GM19099 (cell line): ENCODE measurements around the gene PPP4R1.

Experiments
- POLR2A ChIP-seq: IDR thresholded peaks from 3 replicates; pipeline ENCODE4 v1.6.1; 2011; ENCODE audit warnings: low read depth; ENCODE audit not compliant: insufficient read length; ENCODE audit errors: extremely low read depth

The PPP4R1 gene

DNA sequence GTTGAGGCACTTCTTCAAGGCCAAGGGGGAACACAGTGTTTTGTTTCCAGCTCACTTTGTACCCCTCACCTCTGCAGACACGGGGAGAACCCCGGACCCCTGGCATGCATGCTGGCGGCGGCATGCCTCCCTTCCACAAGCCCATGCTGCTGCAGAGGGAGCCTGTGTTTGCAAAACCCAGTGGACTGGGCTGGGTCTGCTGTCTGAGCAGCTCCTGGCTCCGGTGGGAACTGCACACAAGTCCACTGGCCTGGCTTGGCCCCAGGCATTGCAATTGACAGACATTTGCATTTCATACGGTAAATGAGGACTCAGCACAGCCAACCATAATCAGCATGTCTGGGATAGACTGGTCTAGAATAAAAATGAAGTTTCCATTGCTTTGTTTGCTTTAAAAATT is 76.7 kb downstream of the PPP4R1 start:
- no peak for TF ChIP-seq POLR2A

DNA sequence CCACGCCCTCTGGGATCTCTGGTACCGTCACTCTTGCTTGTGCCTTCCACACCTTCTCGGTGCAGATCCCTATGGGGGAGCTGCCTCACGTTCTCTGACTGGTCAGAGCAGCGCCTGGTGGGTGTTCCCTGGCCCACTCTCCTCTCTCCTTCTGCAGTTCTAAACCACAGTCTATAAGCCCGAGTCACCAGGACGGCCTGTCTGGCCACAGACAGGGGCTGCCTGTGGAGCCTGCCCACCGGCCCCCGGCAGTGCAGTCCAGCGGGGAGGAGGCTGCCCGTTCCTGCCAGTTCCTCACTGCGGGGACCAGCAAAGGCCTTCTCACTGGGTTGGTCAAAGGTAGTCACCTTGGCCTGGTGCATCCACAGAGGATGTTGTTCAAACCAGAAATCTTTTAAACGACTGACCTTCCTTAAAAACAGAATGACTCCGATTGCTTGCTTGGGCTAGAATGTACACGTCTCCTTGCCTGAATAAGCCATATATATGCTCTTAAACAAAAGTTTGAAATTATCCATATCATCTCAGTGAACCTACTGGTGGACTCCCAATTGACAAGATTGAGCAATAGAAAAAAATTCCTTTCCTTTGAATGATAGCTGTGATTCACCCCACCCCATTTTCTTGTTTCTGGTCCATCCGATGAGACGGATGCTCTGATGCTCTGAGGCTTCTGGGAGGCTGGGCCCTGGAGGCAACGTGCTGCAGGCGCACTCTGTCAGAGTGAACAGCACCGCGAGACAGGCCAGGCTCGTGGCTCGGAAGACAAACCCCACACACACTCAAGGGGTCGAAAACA is 77.8 kb downstream of the PPP4R1 start:
- no peak for TF ChIP-seq POLR2A

DNA sequence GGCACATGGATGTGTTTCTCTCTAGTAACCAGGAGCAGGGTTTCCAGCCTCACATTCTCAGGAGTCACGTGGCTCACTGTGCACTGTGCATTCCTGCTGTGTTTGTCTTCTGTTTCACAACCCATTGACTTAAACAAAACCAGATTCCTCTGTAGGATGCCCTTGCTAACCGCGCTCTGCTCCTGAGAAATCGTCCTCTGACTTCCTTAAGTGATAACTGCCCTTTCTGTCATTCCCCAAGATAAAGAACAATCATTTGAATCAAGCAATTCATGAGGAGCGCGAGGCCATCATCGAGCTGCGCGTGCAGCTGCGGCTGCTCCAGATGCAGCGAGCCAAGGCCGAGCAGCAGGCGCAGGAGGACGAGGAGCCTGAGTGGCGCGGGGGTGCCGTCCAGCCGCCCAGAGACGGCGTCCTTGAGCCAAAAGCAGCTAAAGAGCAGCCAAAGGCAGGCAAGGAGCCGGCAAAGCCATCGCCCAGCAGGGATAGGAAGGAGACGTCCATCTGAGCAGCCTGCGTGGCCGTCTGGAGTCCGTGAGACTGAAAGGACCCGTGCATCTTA is 78.8 kb downstream of the PPP4R1 start:
- no peak for TF ChIP-seq POLR2A

DNA sequence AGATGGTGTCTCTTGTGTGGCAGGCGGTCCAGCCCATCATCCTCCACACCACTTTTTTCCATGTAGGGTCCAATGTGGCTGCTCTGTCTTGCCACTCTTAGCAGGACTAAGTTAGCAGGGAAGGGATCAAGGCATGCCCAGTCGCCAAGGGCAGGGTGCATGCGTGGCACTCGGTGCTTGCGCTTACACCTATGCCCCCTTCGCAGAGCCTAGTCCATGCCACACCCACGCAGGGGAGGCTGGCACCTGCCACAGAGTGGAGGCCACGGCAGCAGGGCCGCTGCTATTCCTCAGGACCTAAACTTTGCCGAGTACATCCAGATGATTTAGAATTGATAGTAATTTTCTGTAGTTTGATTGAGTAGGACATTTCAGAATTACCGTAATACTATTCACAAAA is 79.5 kb downstream of the PPP4R1 start:
- no peak for TF ChIP-seq POLR2A

DNA sequence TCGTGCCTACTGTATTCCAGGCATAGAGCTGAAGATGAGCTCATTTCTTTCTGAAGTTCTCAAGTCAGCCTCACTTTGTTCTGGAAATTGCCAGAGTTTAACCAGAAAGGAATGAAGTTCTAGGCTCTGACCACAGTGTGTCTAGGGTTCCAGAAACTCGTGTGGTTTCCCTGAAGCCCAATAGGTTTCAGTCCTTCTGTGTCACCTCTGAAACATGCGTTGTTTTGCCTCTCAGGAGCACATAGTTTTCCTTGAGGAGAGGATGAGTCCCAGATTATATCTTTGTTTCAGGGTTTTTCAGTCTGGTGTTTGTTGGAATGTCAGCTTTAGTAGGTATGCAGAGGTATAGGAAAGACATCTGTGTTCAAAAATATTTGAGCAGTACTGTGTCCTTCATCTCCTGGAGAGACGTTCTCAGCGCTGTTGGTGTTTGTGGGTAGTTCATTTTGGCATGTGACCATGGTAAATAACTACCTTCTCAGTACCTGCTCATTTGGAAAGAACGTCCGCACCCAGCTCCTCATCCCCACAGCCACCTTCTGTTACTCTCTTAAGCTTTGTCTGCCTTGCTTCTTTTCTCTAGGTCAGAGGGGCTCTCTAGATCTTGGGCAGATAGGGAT is 82.5 kb downstream of the PPP4R1 start:
- no peak for TF ChIP-seq POLR2A

DNA sequence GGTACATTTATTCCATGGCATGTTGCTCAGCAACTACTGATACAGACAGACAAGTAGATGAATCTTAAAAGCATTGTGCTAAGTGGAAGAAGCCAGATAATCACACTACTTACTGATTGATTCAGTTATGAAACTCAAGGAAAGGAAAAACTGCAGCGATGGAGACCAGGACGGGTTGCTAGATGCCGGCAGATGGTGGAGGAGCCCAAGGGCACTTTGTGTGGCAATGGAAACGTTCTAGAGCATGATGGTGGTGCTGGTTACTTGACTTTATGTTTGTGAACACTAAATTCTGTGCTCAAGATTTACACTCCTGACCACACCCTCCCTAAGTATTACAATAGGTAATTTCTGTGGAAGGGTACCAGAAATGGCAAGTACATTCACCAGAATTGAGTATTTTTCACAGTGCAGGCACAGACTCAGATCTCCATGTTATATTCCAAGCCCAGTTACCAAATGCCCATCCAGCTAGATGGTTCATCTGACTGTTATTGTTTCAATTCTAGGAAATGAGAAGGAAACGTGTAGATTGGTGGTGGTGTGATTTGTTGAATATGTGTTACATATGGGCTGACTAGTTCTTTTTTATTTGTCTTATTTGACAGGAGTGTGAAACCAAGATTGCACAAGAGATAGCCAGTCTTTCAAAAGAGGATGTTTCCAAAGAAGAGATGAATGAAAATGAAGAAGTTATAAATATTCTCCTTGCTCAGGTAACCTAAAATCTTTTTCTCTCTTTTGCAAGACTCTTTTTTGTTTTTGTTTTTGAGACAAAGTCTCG is 83.9 kb downstream of the PPP4R1 start:
- no peak for TF ChIP-seq POLR2A

DNA sequence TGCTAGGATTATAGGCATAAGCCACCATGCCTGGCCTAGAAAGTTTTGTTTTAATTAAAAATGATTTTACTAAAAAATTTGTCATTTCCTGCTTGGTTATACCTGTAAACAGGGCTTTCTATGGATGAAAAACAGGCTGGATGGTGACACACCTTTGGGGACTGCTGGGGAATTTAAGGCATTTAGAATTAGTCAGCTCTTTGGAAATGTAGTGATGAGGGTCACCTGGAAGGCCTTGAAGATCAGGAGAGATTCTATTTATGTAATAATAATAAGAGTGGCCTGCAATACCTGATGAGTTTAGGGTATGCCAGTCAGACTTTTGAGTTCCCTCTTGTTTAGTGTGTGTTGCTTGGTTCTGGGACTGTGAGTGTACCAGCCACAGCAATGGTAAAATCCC is 87.9 kb downstream of the PPP4R1 start:
- TF ChIP-seq POLR2A, result no peak

DNA sequence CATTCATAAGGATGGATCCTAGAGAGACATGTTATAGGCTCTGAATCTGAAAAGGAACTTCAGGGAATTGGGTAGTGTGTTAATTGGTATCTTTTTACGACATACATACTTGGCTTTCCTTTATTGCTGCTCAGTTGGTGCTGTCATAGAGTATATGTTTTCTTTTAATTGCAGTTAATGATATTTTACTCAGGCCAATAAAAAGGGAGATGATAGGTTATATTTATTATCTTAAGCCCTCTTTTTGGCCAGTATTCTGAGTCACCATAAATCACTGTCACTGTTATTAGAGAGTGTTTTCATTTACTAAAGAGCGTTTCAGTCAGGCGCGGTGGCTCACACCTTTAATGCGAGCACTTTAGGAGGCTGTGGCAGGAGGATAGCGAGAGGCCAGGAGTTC is 91.4 kb downstream of the PPP4R1 start:
- no peak for TF ChIP-seq POLR2A

DNA sequence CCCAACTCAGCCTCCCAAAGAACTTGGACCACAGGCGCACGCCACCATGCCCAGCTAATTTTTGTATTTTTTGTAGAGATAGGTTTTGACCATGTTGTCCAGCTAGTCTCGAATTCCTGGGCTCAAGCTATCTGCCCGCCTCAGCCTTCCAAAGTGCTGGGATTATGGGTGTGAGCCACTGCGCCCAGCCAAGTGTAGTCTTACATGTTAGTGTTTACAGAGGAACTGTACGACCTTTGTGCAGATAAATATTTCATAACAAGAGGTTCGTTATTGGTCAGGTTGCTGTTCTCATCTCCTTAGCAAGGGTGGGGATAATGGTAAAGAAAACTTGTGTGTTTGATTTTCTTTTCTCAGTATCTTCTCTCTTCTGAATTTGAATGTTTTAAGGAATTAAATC is 92.6 kb downstream of the PPP4R1 start:
- TF ChIP-seq POLR2A, result no peak

DNA sequence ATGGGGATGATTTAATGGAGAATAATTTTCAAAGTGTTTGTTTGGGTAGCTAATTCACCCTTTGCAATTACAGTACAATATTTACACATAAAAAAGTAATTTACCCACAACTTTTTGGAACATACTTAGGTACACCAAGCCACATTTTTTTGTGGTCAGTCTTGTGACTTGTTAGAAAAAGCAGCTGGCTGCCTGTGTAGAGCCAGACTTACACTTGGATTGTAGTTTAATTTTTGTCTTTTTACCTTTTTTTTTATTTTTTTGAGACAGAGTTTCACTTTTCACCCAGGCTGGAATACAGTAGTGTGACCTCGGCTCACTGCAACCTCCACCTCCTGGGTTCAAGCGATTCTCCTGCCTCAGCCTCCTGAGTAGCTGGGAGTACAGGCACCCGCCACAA is 93.7 kb downstream of the PPP4R1 start:
- TF ChIP-seq POLR2A, result no peak

DNA sequence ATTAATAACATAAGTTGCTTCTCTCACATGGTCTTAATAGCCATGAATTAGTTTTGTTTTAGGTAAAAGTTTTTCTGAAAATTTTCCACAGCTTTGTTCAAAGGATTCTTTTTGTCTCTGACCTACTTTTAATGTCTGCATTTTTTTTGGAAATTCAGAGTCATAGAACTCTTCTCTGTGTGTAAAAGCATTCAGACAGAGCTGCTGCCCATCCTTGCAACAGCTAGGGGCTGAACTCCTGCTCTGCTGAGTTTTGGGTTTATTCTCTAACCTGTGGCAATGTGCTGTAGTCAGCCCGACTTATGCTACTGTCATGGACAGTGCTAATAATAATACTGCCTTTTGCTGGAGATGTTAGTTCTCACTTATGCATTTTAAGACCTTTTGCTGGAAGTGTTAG is 95.0 kb downstream of the PPP4R1 start:
- TF ChIP-seq POLR2A, result no peak

DNA sequence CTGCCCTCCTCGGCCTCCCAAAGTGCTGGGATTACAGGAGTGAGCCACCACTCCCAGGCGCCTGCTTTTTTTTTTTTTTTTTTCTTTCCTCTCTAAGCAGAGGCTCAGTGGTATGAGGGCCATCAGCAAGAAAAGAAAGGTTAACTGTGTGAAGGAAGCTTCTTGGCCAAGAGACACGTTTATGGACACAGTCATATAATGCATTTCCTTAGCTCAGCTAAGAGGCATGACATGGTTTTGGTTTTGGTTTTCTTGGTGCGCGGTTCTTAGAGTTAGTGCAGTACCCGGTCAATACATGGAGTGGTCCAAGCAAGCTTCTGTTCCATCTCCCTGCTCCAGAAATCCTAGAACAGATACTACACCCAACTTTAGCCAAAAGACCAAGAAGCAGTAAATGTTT is 96.5 kb downstream of the PPP4R1 start:
- TF ChIP-seq POLR2A, result no peak

DNA sequence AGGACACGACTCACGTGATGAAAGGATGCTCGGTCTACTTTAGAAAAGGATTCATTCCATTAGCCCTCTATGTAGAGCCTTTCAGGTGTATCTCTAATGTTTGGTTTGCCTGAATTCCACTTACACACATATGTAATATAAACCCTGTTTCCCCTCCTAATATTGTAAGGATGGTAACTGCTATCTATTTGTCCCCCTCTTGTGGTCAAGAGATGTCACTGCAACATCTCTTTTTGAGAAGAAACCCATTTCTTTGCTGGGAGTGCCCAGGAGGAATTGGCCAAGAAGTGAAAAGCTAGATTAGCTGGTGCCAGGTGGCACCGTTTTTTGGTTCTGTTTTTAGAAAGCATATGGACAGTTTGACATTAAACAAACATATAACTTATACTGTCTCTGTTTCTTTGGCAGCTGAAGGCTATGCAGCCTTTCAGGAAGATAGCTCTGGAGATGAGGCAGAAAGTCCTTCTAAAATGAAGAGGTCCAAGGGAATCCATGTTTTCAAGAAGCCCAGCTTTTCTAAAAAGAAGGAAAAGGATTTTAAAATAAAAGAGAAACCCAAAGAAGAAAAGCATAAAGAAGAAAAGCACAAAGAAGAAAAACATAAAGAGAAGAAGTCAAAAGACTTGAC is 97.8 kb downstream of the PPP4R1 start:
- TF ChIP-seq POLR2A, result no peak

DNA sequence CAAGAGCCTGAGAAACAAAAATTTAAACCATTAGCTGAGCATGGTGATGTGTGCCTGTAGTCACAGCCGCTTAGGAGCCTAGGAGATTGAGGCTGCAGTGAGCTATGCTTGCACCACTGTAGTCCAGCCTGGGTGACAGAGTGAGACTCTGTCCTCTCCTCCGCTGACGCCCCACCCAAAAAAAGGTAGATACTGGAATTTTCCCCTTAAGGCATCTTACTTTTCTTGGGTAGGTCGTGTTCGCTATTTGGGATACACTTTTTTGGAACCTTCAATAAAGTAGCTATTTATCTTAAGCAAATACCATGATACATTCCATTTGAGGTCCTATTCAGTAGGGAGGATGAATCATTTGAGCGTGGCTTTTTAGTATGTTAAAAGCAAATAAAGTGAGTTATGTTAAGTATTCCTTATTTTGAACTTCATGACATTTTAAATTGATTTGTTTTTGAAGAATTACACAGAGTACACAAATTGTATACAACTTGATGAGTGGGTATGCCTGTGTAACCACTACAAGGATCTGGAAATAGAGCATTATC is 100.3 kb downstream of the PPP4R1 start:
- no peak for TF ChIP-seq POLR2A

DNA sequence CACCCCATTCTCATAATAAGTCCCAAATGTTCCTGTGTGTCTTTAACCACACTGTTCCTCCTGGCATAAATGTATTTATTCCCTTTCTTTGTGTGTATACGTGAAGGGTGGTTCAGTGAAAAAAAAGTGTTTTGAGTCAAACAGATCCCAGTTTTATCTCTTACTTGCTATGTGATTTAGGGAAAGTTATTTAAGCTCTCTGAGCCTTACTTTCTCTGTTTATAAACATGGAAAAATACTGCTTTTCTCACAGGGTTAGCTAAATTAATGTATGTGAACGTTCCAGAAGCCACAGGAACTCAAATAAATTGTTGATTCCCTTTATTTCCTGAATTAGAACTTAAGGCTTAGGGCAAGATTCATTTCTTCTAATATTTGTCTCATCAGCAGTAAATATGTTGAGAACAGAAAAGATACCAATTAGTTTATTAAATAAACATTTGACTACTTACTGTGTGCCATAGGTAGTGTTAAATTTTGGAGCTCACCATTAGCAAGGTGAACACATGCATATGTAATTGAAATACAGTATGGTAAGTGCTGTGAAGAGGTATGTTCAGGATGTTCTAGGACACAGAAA is 105.8 kb downstream of the PPP4R1 start:
- TF ChIP-seq POLR2A, result no peak

DNA sequence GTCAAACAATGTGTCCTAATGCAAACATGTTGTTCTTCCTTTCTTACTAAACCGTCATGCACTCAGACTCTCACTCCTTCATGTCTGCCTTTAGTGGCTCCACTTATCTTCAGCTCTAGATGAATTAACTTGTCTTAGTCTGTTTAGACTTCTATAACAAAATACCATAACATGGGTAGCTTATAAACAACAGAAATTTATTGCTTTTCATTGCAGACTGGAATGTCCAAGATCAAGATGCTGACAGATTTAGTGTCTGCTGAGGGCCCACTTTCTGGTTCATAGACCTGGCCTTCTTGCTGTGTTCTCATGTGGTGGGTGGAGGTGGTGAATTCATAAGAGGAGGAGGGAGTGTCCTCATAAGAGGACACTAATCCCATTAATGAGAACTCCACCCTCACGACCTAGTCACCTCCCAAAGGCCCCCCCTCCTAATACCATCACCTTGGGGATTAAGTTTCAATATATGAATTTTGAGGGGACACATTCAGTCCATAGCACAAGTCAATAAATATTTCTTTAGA is 106.7 kb downstream of the PPP4R1 start:
- TF ChIP-seq POLR2A, result no peak
